ENCODE results near the gene C3orf70.
"Not testable (repeated sequence)": the region's sequence is repeated elsewhere in the genome, so short reads cannot be mapped to it uniquely, and the experiment has no call there.

Gene C3orf70

DNA sequence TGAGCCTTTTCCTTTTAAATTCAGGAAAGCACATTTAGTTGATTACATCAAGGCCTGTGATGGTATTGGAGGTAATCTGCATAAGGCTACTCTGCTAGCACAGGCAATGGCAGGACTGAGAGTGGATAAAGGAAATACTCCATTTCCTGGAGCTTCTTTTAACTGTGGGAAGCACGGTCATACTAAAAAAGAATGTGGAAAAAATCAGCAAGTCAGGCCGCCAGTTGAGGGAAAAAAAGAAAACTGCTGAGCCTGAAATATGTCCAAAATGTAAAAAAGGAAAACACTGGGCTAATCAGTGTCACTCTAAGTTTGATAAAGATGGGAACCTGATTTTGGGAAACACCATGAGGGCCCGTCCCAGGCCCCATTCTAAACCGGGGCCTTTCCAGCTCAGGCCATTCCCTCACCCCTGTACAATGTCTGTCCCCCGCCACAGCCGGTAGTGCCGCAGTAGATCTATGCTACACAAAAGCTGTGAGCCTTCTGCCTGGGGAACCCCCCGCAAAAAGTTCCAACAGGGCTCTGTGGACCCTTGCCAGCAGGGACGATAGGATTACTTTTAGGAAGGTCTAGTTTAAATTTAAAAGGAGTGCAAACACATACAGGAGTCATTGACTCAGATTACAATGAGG is 46.5 kb downstream of the C3orf70 start:
- H3K4me3 ChIP-seq (ENCODE audit: low read depth, low read length); POLR2A ChIA-PET: not testable (repeated sequence)
- CTCF ChIA-PET = interaction anchor here (0.7 kb wide), 1 partner anchor 13 kb away, joined by 3 read pairs; no protein-coding TSS in a partner anchor

DNA sequence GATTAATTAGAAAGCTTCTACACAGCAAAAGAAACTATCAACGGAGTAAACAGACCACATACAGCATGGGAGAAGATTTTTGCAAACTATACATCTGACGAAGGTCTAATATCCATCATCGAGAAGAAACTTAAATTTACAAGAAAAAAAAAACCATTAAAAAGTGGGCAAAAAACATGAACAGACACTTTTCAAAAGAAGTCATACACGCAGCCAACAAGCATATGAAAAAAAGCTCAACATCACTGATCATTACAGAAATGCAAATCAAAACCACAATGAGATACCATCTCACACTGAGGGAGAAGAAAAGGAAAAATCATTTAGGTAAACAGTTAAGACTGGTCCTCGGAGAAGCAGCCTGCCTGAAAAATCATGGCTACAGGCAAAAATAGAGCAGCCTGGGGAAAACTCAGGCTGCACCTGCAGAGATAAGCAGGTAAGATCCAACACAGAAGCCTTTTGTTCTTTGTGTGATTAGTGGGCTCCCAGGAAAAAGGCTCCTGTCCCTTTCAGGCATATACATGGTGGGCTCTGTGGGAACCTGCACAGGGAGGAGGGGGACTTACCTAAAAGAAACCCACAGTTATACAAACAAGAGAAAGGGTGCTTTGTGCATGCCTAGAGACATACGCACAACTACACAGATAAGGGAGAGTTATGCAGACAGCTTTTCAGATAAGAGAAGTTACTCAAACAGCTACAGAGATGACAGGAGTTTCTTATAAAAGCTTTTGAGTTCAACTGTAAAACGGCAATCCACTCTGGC is 49.3 kb downstream of the C3orf70 start:
- Histone ChIP-seq H3K27ac (ENCODE audit: extremely low read depth, low read depth, low read length) (no peak overlapping the region), H3K4me1 (ENCODE audit: control insufficient read depth, insufficient read depth, low read length) (no peaks in the 10 kb centered on the region), H3K36me3 (ENCODE audit: control insufficient read depth in 2 of 2, insufficient read depth in 1 of 2, low read length in 2 of 2) (no peaks in the 10 kb centered on the region), H3K9me3 (ENCODE audit: control insufficient read depth, insufficient read depth, low read depth, low read length) (no peaks in the 10 kb centered on the region), H3K4me3 (ENCODE audit: low read depth, low read length) (no peak overlapping the region)
- TF ChIP-seq ZNF302 (tag by site-specific recombination; IDR thresholded peaks at IDR 0.05; ENCODE audit: low read depth) (no peak), OSR2 (tag by site-specific recombination; IDR thresholded peaks at IDR 0.05) (no peak), ZNF792 (tag by site-specific recombination; IDR thresholded peaks at IDR 0.05) (no peak), ZNF776 (tag by site-specific recombination; IDR thresholded peaks at IDR 0.05; ENCODE audit: borderline replicate concordance) (no peak), HOXA7 (CRISPR knock-in tag; IDR thresholded peaks at IDR 0.05; ENCODE audit: borderline replicate concordance) (no peak), ZSCAN4 (tag by site-specific recombination; IDR thresholded peaks at IDR 0.05) (no peak), ZNF610 (tag by site-specific recombination; IDR thresholded peaks at IDR 0.05; ENCODE audit: borderline replicate concordance) (no peak)
- TF ChIP-seq, protein P1, sequence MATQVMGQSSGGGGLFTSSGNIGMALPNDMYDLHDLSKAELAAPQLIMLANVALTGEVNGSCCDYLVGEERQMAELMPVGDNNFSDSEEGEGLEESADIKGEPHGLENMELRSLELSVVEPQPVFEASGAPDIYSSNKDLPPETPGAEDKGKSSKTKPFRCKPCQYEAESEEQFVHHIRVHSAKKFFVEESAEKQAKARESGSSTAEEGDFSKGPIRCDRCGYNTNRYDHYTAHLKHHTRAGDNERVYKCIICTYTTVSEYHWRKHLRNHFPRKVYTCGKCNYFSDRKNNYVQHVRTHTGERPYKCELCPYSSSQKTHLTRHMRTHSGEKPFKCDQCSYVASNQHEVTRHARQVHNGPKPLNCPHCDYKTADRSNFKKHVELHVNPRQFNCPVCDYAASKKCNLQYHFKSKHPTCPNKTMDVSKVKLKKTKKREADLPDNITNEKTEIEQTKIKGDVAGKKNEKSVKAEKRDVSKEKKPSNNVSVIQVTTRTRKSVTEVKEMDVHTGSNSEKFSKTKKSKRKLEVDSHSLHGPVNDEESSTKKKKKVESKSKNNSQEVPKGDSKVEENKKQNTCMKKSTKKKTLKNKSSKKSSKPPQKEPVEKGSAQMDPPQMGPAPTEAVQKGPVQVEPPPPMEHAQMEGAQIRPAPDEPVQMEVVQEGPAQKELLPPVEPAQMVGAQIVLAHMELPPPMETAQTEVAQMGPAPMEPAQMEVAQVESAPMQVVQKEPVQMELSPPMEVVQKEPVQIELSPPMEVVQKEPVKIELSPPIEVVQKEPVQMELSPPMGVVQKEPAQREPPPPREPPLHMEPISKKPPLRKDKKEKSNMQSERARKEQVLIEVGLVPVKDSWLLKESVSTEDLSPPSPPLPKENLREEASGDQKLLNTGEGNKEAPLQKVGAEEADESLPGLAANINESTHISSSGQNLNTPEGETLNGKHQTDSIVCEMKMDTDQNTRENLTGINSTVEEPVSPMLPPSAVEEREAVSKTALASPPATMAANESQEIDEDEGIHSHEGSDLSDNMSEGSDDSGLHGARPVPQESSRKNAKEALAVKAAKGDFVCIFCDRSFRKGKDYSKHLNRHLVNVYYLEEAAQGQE (tag by site-specific recombination; IDR thresholded peaks at IDR 0.05) = no peak
- ChIA-PET CTCF (no interaction called here), POLR2A (no interaction called here)

More for the DNA sequence above, 46.5 kb downstream of the C3orf70 start:
- H3K27ac ChIP-seq (ENCODE audit: extremely low read depth, low read depth, low read length); H3K36me3 ChIP-seq (ENCODE audit: control insufficient read depth in 2 of 2, insufficient read depth in 1 of 2, low read length in 2 of 2); H3K9me3 ChIP-seq (ENCODE audit: control insufficient read depth, insufficient read depth, low read depth, low read length); H3K4me1 ChIP-seq (ENCODE audit: control insufficient read depth, insufficient read depth, low read length): not testable (repeated sequence)

DNA sequence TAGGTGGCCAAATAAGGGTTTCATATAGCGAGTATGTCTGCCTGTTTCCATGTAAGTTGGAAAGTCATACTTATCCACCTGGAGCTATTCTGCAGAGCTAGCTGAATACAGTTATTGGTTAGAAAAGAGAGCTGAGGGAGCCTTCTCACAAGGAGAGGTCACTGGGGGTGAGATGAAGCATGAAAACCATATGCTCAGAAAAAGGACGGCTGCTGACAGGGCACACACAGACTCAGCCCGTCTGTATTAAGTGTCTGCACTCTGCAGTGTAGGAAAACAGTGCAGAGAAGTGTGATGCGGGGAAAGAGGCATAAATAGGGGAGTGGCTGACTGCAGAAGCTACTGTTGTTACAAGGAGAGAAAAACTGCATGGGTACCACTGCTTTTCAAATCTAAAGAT is 58.2 kb downstream of the C3orf70 start:
- no peak for TF ChIP-seq ZNF621 (tag by site-specific recombination; IDR thresholded peaks at IDR 0.05)
- TF ChIP-seq HOXC10 (CRISPR knock-in tag; IDR thresholded peaks at IDR 0.05) = no peak
- no peak for TF ChIP-seq ZBTB20 (tag by site-specific recombination; IDR thresholded peaks at IDR 0.05)
- TF ChIP-seq, protein P2, sequence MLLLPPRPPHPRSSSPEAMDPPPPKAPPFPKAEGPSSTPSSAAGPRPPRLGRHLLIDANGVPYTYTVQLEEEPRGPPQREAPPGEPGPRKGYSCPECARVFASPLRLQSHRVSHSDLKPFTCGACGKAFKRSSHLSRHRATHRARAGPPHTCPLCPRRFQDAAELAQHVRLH (tag by site-specific recombination; IDR thresholded peaks at IDR 0.05) = no peak
- TF ChIP-seq ZNF10 (tag by site-specific recombination; IDR thresholded peaks at IDR 0.05) = no peak
- no peak for TF ChIP-seq ZBTB21 (tag by site-specific recombination; IDR thresholded peaks at IDR 0.05)
- no peak for TF ChIP-seq ZNF664 (tag by site-specific recombination; IDR thresholded peaks at IDR 0.05)
- no peak for TF ChIP-seq ZNF16 (tag by site-specific recombination; IDR thresholded peaks at IDR 0.05; ENCODE audit: low read depth)
- TF ChIP-seq ZNF670 (tag by site-specific recombination; IDR thresholded peaks at IDR 0.05; ENCODE audit: low read depth) = no peak
- TF ChIP-seq, protein P3, sequence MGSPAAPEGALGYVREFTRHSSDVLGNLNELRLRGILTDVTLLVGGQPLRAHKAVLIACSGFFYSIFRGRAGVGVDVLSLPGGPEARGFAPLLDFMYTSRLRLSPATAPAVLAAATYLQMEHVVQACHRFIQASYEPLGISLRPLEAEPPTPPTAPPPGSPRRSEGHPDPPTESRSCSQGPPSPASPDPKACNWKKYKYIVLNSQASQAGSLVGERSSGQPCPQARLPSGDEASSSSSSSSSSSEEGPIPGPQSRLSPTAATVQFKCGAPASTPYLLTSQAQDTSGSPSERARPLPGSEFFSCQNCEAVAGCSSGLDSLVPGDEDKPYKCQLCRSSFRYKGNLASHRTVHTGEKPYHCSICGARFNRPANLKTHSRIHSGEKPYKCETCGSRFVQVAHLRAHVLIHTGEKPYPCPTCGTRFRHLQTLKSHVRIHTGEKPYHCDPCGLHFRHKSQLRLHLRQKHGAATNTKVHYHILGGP (tag by site-specific recombination; IDR thresholded peaks at IDR 0.05) = no peak

More for the DNA sequence above, 58.2 kb downstream of the C3orf70 start:
- Histone ChIP-seq H3K9me3 (ENCODE audit: control insufficient read depth, insufficient read depth, low read depth, low read length) (no peaks in the 10 kb centered on the region), H3K4me1 (ENCODE audit: control insufficient read depth, insufficient read depth, low read length) (no peaks in the 10 kb centered on the region), H3K27ac (ENCODE audit: extremely low read depth, low read depth, low read length) (no peak overlapping the region), H3K4me3 (ENCODE audit: low read depth, low read length) (no peak overlapping the region), H3K36me3 (ENCODE audit: control insufficient read depth in 2 of 2, insufficient read depth in 1 of 2, low read length in 2 of 2) (no peaks in the 10 kb centered on the region)
- ChIA-PET CTCF (interaction anchor here (0.7 kb wide), 3 partner anchors 15 to 239 kb away, joined by 3 to 6 read pairs (median 4); no protein-coding TSS in a partner anchor), POLR2A (no interaction called here)

All from HEK293 (cell line).